ENCODE measurements around the gene TBC1D17. TPM values are rescaled to one million over a fixed set of nuclear protein-coding genes. Genes with fewer than 3 reads are reported as not detected.

Gene TBC1D17
- total RNA-seq, 6 experiments from 2014 or later = 12.6 to 38.1 (median 27.8) TPM

DNA sequence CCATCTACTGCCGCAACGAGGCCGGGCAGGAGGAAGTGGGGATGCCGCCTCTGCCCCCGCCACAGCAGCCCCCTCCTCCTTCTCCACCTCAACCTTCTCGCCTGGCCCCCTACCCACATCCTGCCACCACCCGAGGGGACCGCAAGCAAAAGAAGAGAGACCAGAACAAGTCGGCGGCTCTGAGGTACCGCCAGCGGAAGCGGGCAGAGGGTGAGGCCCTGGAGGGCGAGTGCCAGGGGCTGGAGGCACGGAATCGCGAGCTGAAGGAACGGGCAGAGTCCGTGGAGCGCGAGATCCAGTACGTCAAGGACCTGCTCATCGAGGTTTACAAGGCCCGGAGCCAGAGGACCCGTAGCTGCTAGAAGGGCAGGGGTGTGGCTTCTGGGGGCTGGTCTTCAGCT is 55.2 kb downstream of the TBC1D17 start:
- Histone ChIP-seq H3K4me1 (peaks cover 0 to 24% (median 3%) of the 10 kb centered on the region in 4 donors), H3K27me3 (no peaks in the 10 kb centered on the region), H3K4me3 (no peak overlapping the region), H3K27ac (no peak overlapping the region), H3K36me3 (peaks cover 0 to 31% (median 20%) of the 10 kb centered on the region in 4 donors), H3K9me3 (no peaks in the 10 kb centered on the region)
- 37% methylated on average over 18 of the region's 25 CpGs for WGBS (ENCODE audit: insufficient coverage, low coverage, low lambda C conversion rate, missing lambda C conversion rate)
- intact Hi-C loops (cut with DNase I) = no loop called here
- no peak for TF ChIP-seq POLR2A (IDR thresholded peaks at IDR 0.05)
- TF ChIP-seq, protein P1, sequence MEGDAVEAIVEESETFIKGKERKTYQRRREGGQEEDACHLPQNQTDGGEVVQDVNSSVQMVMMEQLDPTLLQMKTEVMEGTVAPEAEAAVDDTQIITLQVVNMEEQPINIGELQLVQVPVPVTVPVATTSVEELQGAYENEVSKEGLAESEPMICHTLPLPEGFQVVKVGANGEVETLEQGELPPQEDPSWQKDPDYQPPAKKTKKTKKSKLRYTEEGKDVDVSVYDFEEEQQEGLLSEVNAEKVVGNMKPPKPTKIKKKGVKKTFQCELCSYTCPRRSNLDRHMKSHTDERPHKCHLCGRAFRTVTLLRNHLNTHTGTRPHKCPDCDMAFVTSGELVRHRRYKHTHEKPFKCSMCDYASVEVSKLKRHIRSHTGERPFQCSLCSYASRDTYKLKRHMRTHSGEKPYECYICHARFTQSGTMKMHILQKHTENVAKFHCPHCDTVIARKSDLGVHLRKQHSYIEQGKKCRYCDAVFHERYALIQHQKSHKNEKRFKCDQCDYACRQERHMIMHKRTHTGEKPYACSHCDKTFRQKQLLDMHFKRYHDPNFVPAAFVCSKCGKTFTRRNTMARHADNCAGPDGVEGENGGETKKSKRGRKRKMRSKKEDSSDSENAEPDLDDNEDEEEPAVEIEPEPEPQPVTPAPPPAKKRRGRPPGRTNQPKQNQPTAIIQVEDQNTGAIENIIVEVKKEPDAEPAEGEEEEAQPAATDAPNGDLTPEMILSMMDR (IDR thresholded peaks at IDR 0.05) = no peak
- DNase-seq (no peak), ATAC-seq (no peak)

DNA sequence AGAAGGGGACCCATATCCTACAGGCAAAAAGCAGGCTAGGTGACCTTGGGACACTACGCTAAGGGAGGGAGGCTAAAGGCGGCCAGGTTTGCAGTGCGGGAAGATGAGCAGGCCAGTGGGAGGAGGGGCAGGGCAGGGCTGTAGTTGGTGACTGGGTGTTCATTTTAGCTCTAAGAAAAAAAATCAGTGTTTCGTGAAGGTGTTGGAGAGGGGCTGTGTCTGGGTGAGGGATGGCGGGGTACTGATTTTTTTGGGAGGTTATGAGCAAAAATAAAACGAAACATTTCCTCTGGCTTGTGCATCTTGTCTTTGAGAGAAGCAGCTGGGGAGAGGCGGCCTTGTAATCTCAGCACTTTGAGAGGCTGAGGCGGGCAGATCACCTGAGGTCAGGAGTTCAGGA is 56.1 kb downstream of the TBC1D17 start:
- Histone ChIP-seq H3K4me1 (peaks cover 0 to 24% (median 0%) of the 10 kb centered on the region in 4 donors), H3K36me3 (peaks cover 0 to 31% (median 20%) of the 10 kb centered on the region in 4 donors), H3K9me3 (no peaks in the 10 kb centered on the region), H3K4me3 (no peak overlapping the region), H3K27me3 (no peaks in the 10 kb centered on the region), H3K27ac (no peak overlapping the region)
- intact Hi-C loops (cut with DNase I) = no loop called here
- ATAC-seq (peak in 1 of 4 donors; percentile 2), DNase-seq (no peak)
- 51% methylated on average over 7 of the region's 8 CpGs for WGBS (ENCODE audit: insufficient coverage, low coverage, low lambda C conversion rate, missing lambda C conversion rate)
- TF ChIP-seq, protein P1 (IDR thresholded peaks at IDR 0.05) = no peak
- peak; percentile 51 for TF ChIP-seq POLR2A (IDR thresholded peaks at IDR 0.05)

DNA sequence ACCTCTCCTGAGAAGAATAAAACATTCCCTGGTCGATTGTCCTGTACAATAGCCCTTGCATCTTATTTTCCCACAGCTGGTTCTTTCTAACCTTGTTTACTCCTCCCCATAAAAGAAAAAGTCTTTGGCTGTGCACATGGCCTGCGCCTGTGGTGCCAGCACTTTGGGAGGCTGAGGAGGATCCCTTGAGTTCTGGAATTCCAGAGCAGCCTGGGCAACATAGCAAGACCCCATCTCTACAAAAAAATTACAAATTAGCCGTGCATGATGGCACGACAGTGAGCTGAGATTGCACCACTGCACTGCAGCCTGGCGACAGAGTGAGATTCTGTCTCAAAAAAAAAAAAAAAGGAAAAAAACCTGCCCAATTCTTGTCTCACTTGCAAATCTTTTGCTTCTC is 59.0 kb downstream of the TBC1D17 start:
- 34% methylated on average over 5 of the region's 5 CpGs for WGBS (ENCODE audit: insufficient coverage, low coverage, low lambda C conversion rate, missing lambda C conversion rate)
- Histone ChIP-seq H3K4me1 (peaks cover 0 to 11% (median 0%) of the 10 kb centered on the region in 4 donors), H3K9me3 (no peaks in the 10 kb centered on the region), H3K27ac (no peak overlapping the region), H3K36me3 (peaks cover 0 to 19% (median 9%) of the 10 kb centered on the region in 4 donors), H3K4me3 (no peak overlapping the region), H3K27me3 (no peaks in the 10 kb centered on the region)
- intact Hi-C loops (cut with DNase I) = no loop called here
- no peak for TF ChIP-seq POLR2A (IDR thresholded peaks at IDR 0.05)
- TF ChIP-seq, protein P1 (IDR thresholded peaks at IDR 0.05) = no peak
- ATAC-seq (no peak), DNase-seq (no peak)

DNA sequence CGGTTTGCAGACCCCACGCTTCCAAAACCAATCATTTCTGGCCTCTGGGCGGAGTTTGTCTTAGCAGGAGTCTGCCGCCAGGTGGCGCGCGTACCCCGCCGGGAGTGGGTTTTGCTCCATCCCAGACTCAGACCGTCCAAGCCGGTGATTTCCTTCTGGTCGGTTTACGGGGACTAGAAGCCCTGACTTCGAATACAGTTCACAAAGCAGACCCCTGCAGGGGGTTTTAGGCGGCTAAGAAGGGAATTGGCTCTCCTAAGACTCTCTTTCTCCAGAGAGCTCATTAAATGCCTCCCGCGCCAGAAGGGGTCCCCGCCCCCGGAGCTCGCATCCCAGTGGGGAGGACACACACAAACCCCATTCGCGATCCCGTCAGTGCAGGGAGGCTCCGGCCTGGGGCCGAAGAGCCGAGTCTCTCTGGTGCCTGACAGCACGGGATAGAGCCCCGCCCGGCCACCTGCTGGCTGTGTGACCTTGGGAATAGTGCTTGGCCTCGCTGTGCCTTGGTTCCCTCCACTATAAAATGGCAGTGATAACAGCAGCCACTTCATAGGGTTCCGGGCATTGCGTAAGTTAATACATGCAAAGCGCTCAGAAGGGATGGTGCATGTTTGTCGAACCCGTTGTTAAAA is 60.4 kb downstream of the TBC1D17 start:
- Histone ChIP-seq H3K27ac (no peak overlapping the region), H3K4me1 (peaks cover 0 to 11% (median 0%) of the 10 kb centered on the region in 4 donors), H3K27me3 (no peaks in the 10 kb centered on the region), H3K4me3 (no peak overlapping the region), H3K36me3 (peaks cover 0 to 6% (median 2%) of the 10 kb centered on the region in 4 donors), H3K9me3 (no peaks in the 10 kb centered on the region)
- TF ChIP-seq, protein P1 (IDR thresholded peaks at IDR 0.05) = peak; percentile 94 to 97 (median 96)
- no peak for TF ChIP-seq POLR2A (IDR thresholded peaks at IDR 0.05)
- DNase-seq (peak; percentile 82 to 83 (median 82)), ATAC-seq (peak; percentile 51 to 84 (median 68))
- WGBS (ENCODE audit: insufficient coverage, low coverage, low lambda C conversion rate, missing lambda C conversion rate) = 0% methylated on average over 9 of the region's 35 CpGs
- intact Hi-C loops (cut with DNase I) = no loop called here

Small RNAs within 50 kb of the gene (microRNA-seq; reads per million reads assigned to microRNA genes)
- gene MIR4749 (1.4 to 3.9 reads per million in 2 donors), gene MIR4750 (1.2 to 2.6 reads per million in 2 donors), gene MIR6800 (0 to 0.29 reads per million in 2 donors)

Small RNAs within 50 kb of the gene (small RNA-seq; reads per million reads assigned to genes)
- gene MIR4749 = 0 reads per million in 2 experiments

Other genes starting within 250 kb of the TBC1D17 start
- 10 to 100 TPM in 5 of 6 experiments, 1 to 10 TPM in 1; 8.5 to 16.4 (median 11.5) TPM for gene RRAS, start 237.6 kb upstream of the TBC1D17 start, total RNA-seq
- 10 to 100 TPM; 14.6 to 33.0 (median 27.3) TPM for gene SCAF1, start 235.5 kb upstream of the TBC1D17 start, total RNA-seq
- 10 to 100 TPM; 29.6 to 41.8 (median 35.3) TPM for gene IRF3, start 211.8 kb upstream of the TBC1D17 start, total RNA-seq
- 10 to 100 TPM in 4 of 6 experiments, 1 to 10 TPM in 2; 4.5 to 11.6 (median 10.5) TPM for gene BCL2L12, start 211.8 kb upstream of the TBC1D17 start, total RNA-seq
- gene PRMT1, start 200.4 kb upstream of the TBC1D17 start, total RNA-seq = 10 to 100 TPM; 25.3 to 63.2 (median 39.9) TPM
- gene ADM5, start 188.1 kb upstream of the TBC1D17 start, total RNA-seq = under 1 TPM; 0.19 to 0.70 (median 0.51) TPM
- gene CPT1C, start 186.6 kb upstream of the TBC1D17 start, total RNA-seq = 1 to 10 TPM in 3 of 6 experiments, under 1 TPM in 3; 0.43 to 6.7 (median 0.97) TPM
- not detected for gene TSKS, start 114.4 kb upstream of the TBC1D17 start, total RNA-seq
- 100 to 1,000 TPM in 1 of 6 experiments, 10 to 100 TPM in 5; 38.7 to 103 (median 49.8) TPM for gene AP2A1, start 110.7 kb upstream of the TBC1D17 start, total RNA-seq
- gene FUZ, start 64.4 kb upstream of the TBC1D17 start, total RNA-seq = 10 to 100 TPM in 1 of 6 experiments, 1 to 10 TPM in 5; 3.7 to 10.7 (median 6.3) TPM
- gene MED25, start 59.4 kb upstream of the TBC1D17 start, total RNA-seq = 10 to 100 TPM in 5 of 6 experiments, 1 to 10 TPM in 1; 9.9 to 16.3 (median 11.8) TPM
- 10 to 100 TPM; 44.4 to 93.0 (median 69.6) TPM for gene PTOV1, start 26.5 kb upstream of the TBC1D17 start, total RNA-seq
- 10 to 100 TPM; 21.0 to 37.5 (median 27.9) TPM for gene PNKP, start 10.1 kb upstream of the TBC1D17 start, total RNA-seq
- 10 to 100 TPM; 18.2 to 27.0 (median 22.4) TPM for gene AKT1S1, start 347 bp upstream of the TBC1D17 start, total RNA-seq
- 1 to 10 TPM in 2 of 6 experiments, under 1 TPM in 1, not detected in 3; 0.56 to 4.2 (median 1.0) TPM for gene IL4I1, start 19.2 kb downstream of the TBC1D17 start, total RNA-seq
- 1,000 to 10,000 TPM in 1 of 6 experiments, 100 to 1,000 TPM in 5; 475 to 1,724 (median 619) TPM for gene ATF5, start 51.5 kb downstream of the TBC1D17 start, total RNA-seq
- gene NUP62, start 51.8 kb downstream of the TBC1D17 start, total RNA-seq = 10 to 100 TPM in 5 of 6 experiments, 1 to 10 TPM in 1; 9.3 to 55.5 (median 32.6) TPM
- 1 to 10 TPM in 5 of 6 experiments, under 1 TPM in 1; 0.74 to 3.0 (median 1.7) TPM for gene SIGLEC11, start 83.5 kb downstream of the TBC1D17 start, total RNA-seq
- gene VRK3, start 147.7 kb downstream of the TBC1D17 start, total RNA-seq = 10 to 100 TPM; 29.6 to 44.2 (median 33.0) TPM
- gene ZNF473, start 148.3 kb downstream of the TBC1D17 start, total RNA-seq = 1 to 10 TPM; 3.1 to 6.0 (median 3.6) TPM